ENCODE results near the gene SBK2.

- TF ChIP-seq IRF1 (CRISPR knock-in tag; IDR thresholded peaks at IDR 0.05) (no peak), NR2C2 (CRISPR knock-in tag; IDR thresholded peaks at IDR 0.05) (no peak), CTCF (IDR thresholded peaks at IDR 0.05) (no peak), TCF7 (CRISPR knock-in tag; IDR thresholded peaks at IDR 0.05; ENCODE audit: low read depth) (no peak), FOXP1 (CRISPR knock-in tag; IDR thresholded peaks at IDR 0.05; ENCODE audit: borderline replicate concordance) (no peak), GABPB1 (CRISPR knock-in tag; IDR thresholded peaks at IDR 0.05) (no peak), ZSCAN18 (CRISPR knock-in tag; IDR thresholded peaks at IDR 0.05) (no peak), PRRX2 (CRISPR knock-in tag; IDR thresholded peaks at IDR 0.05) (no peak), USF2 (CRISPR knock-in tag; IDR thresholded peaks at IDR 0.05) (no peak), ZNF317 (CRISPR knock-in tag; IDR thresholded peaks at IDR 0.05; ENCODE audit: borderline replicate concordance, low read depth) (no peak)
Observed at GRCh38 chr19:55545443-55545842, 8.5 kb upstream of the SBK2 start, which contains the start of gene SBK3.
